ENCODE data around the gene HEPN1. TPM values are rescaled to one million over a fixed set of nuclear protein-coding genes. Genes with fewer than 3 reads are reported as not detected.

Gene HEPN1
- total RNA-seq, 1 experiment from 2014 or later, result not detected

- no peaks in the 10 kb centered on the region for H3K79me2 ChIP-seq (ENCODE audit: low read length)
Observed at GRCh38 chr11:124875401-124875800, 43.6 kb upstream of the HEPN1 start.

GRCh38 chr11:124875943-124876817 is 42.9 kb upstream of the HEPN1 start:
- Histone ChIP-seq H3K4me1 (ENCODE audit: low read length) (peaks cover 5% of the 10 kb centered on the region), H3K4me3 (ENCODE audit: low read length) (peak overlapping the region; percentile 67; the same call in 1 of the 2 replicates), H3K9me3 (ENCODE audit: low read length) (no peaks in the 10 kb centered on the region), H3K4me2 (ENCODE audit: low read depth, low read length, poor library complexity, severe bottlenecking) (peak overlapping the region; percentile 68), H2AFZ (ENCODE audit: low read length) (peak overlapping the region; percentile 75), H3K36me3 (ENCODE audit: insufficient read depth, low read length) (no peaks in the 10 kb centered on the region), H3K27ac (ENCODE audit: low read length) (no peak overlapping the region), H3K79me2 (ENCODE audit: low read length) (no peaks in the 10 kb centered on the region), H4K20me1 (ENCODE audit: insufficient read depth, low read depth, low read length) (no peaks in the 10 kb centered on the region), H3K27me3 (ENCODE audit: low read length) (no peaks in the 10 kb centered on the region), H3K9ac (ENCODE audit: low read length) (peak overlapping the region; percentile 72), H3K9me2 (replicated peaks; ENCODE audit: insufficient read depth, low read length) (no peaks in the 10 kb centered on the region)
- peak; percentile 86 for DNase-seq

More at GRCh38 chr11:124875401-124875800, 43.6 kb upstream of the HEPN1 start:
- H4K20me1 ChIP-seq (ENCODE audit: insufficient read depth, low read depth, low read length), result no peaks in the 10 kb centered on the region
- H3K4me2 ChIP-seq (ENCODE audit: low read depth, low read length, poor library complexity, severe bottlenecking), result no peak overlapping the region
- no peak overlapping the region for H2AFZ ChIP-seq (ENCODE audit: low read length)
- peaks cover 5% of the 10 kb centered on the region for H3K4me1 ChIP-seq (ENCODE audit: low read length)
- no peaks in the 10 kb centered on the region for H3K36me3 ChIP-seq (ENCODE audit: insufficient read depth, low read length)
- H3K9me3 ChIP-seq (ENCODE audit: low read length), result no peaks in the 10 kb centered on the region
- no peak for DNase-seq
- no peaks in the 10 kb centered on the region for H3K27me3 ChIP-seq (ENCODE audit: low read length)
- no peak overlapping the region for H3K9ac ChIP-seq (ENCODE audit: low read length)
- H3K9me2 ChIP-seq (replicated peaks; ENCODE audit: insufficient read depth, low read length), result no peaks in the 10 kb centered on the region
- H3K27ac ChIP-seq (ENCODE audit: low read length), result no peak overlapping the region
- H3K4me3 ChIP-seq (ENCODE audit: low read length), result no peak overlapping the region

GRCh38 chr11:124876818-124877630 is 42.0 kb upstream of the HEPN1 start:
- DNase-seq, result no peak
- H3K36me3 ChIP-seq (ENCODE audit: insufficient read depth, low read length), result no peaks in the 10 kb centered on the region
- H2AFZ ChIP-seq (ENCODE audit: low read length), result peak overlapping the region; percentile 75; the same call in 1 of the 2 replicates
- H3K27me3 ChIP-seq (ENCODE audit: low read length), result no peaks in the 10 kb centered on the region
- H3K9ac ChIP-seq (ENCODE audit: low read length), result no peak overlapping the region; the same call in 1 of the 2 replicates
- peak overlapping the region; percentile 68 for H3K4me2 ChIP-seq (ENCODE audit: low read depth, low read length, poor library complexity, severe bottlenecking)
- peak overlapping the region; percentile 67; the same call in 1 of the 2 replicates for H3K4me3 ChIP-seq (ENCODE audit: low read length)
- H4K20me1 ChIP-seq (ENCODE audit: insufficient read depth, low read depth, low read length), result no peaks in the 10 kb centered on the region
- no peak overlapping the region for H3K27ac ChIP-seq (ENCODE audit: low read length)
- no peaks in the 10 kb centered on the region for H3K79me2 ChIP-seq (ENCODE audit: low read length)
- peaks cover 5% of the 10 kb centered on the region for H3K4me1 ChIP-seq (ENCODE audit: low read length)
- H3K9me3 ChIP-seq (ENCODE audit: low read length), result no peaks in the 10 kb centered on the region
- no peaks in the 10 kb centered on the region for H3K9me2 ChIP-seq (replicated peaks; ENCODE audit: insufficient read depth, low read length)

GRCh38 chr11:124877631-124877909 is 41.5 kb upstream of the HEPN1 start:
- no peaks in the 10 kb centered on the region for H3K79me2 ChIP-seq (ENCODE audit: low read length)
- no peaks in the 10 kb centered on the region for H3K27me3 ChIP-seq (ENCODE audit: low read length)
- H3K9me3 ChIP-seq (ENCODE audit: low read length), result no peaks in the 10 kb centered on the region
- H3K4me2 ChIP-seq (ENCODE audit: low read depth, low read length, poor library complexity, severe bottlenecking), result no peak overlapping the region
- no peak overlapping the region for H2AFZ ChIP-seq (ENCODE audit: low read length)
- DNase-seq, result no peak
- no peaks in the 10 kb centered on the region for H3K9me2 ChIP-seq (replicated peaks; ENCODE audit: insufficient read depth, low read length)
- H3K4me3 ChIP-seq (ENCODE audit: low read length), result no peak overlapping the region
- no peak overlapping the region for H3K9ac ChIP-seq (ENCODE audit: low read length)
- H3K4me1 ChIP-seq (ENCODE audit: low read length), result peaks cover 5% of the 10 kb centered on the region
- no peaks in the 10 kb centered on the region for H3K36me3 ChIP-seq (ENCODE audit: insufficient read depth, low read length)
- H3K27ac ChIP-seq (ENCODE audit: low read length), result no peak overlapping the region
- no peaks in the 10 kb centered on the region for H4K20me1 ChIP-seq (ENCODE audit: insufficient read depth, low read depth, low read length)

GRCh38 chr11:124877910-124878758 is 40.9 kb upstream of the HEPN1 start:
- no peak overlapping the region for H3K4me3 ChIP-seq (ENCODE audit: low read length)
- no peaks in the 10 kb centered on the region for H3K27me3 ChIP-seq (ENCODE audit: low read length)
- H3K79me2 ChIP-seq (ENCODE audit: low read length), result no peaks in the 10 kb centered on the region
- H4K20me1 ChIP-seq (ENCODE audit: insufficient read depth, low read depth, low read length), result no peaks in the 10 kb centered on the region
- H3K9me3 ChIP-seq (ENCODE audit: low read length), result no peaks in the 10 kb centered on the region
- no peak overlapping the region for H3K9ac ChIP-seq (ENCODE audit: low read length)
- H3K9me2 ChIP-seq (replicated peaks; ENCODE audit: insufficient read depth, low read length), result no peaks in the 10 kb centered on the region
- H3K36me3 ChIP-seq (ENCODE audit: insufficient read depth, low read length), result no peaks in the 10 kb centered on the region
- H3K4me1 ChIP-seq (ENCODE audit: low read length), result peaks cover 5% of the 10 kb centered on the region
- no peak for DNase-seq
- H2AFZ ChIP-seq (ENCODE audit: low read length), result no peak overlapping the region
- no peak overlapping the region for H3K27ac ChIP-seq (ENCODE audit: low read length)
- no peak overlapping the region for H3K4me2 ChIP-seq (ENCODE audit: low read depth, low read length, poor library complexity, severe bottlenecking)

- Histone ChIP-seq H3K27ac (ENCODE audit: low read length) (no peak overlapping the region), H3K9me2 (replicated peaks; ENCODE audit: insufficient read depth, low read length) (no peaks in the 10 kb centered on the region), H3K9me3 (ENCODE audit: low read length) (no peaks in the 10 kb centered on the region), H4K20me1 (ENCODE audit: insufficient read depth, low read depth, low read length) (no peaks in the 10 kb centered on the region), H3K4me1 (ENCODE audit: low read length) (peaks cover 5% of the 10 kb centered on the region), H3K27me3 (ENCODE audit: low read length) (no peaks in the 10 kb centered on the region), H3K79me2 (ENCODE audit: low read length) (no peaks in the 10 kb centered on the region), H3K4me2 (ENCODE audit: low read depth, low read length, poor library complexity, severe bottlenecking) (no peak overlapping the region), H3K36me3 (ENCODE audit: insufficient read depth, low read length) (no peaks in the 10 kb centered on the region), H3K9ac (ENCODE audit: low read length) (no peak overlapping the region), H2AFZ (ENCODE audit: low read length) (no peak overlapping the region), H3K4me3 (ENCODE audit: low read length) (no peak overlapping the region)
- no peak for DNase-seq
Observed at GRCh38 chr11:124878759-124879492, 40.1 kb upstream of the HEPN1 start.

GRCh38 chr11:124879493-124880289 is 39.4 kb upstream of the HEPN1 start:
- H3K27ac ChIP-seq (ENCODE audit: low read length), result no peak overlapping the region
- no peak overlapping the region for H3K9ac ChIP-seq (ENCODE audit: low read length)
- no peak overlapping the region for H2AFZ ChIP-seq (ENCODE audit: low read length)

More at GRCh38 chr11:124879493-124880289, 39.4 kb upstream of the HEPN1 start:
- Histone ChIP-seq H3K4me1 (ENCODE audit: low read length) (peaks cover 5% of the 10 kb centered on the region), H3K4me2 (ENCODE audit: low read depth, low read length, poor library complexity, severe bottlenecking) (no peak overlapping the region), H3K79me2 (ENCODE audit: low read length) (no peaks in the 10 kb centered on the region), H3K9me2 (replicated peaks; ENCODE audit: insufficient read depth, low read length) (no peaks in the 10 kb centered on the region), H3K27me3 (ENCODE audit: low read length) (no peaks in the 10 kb centered on the region), H3K4me3 (ENCODE audit: low read length) (no peak overlapping the region), H3K9me3 (ENCODE audit: low read length) (no peaks in the 10 kb centered on the region), H3K36me3 (ENCODE audit: insufficient read depth, low read length) (no peaks in the 10 kb centered on the region), H4K20me1 (ENCODE audit: insufficient read depth, low read depth, low read length) (no peaks in the 10 kb centered on the region)
- no peak for DNase-seq
